Measurements from ENCODE around the gene TMEM151B. TPM values are rescaled to one million over a fixed set of nuclear protein-coding genes. Genes with fewer than 3 reads are reported as not detected.
A peak's percentile ranks its signal among the peaks of the same experiment; 100 is the strongest.

TMEM151B gene
- total and polyA plus RNA-seq, 2 donors (not counting 1 experiment from before 2014, with no cell fraction given) = 0.01 to 0.10 TPM

GRCh38 chr6:44262467-44263353 is 7.5 kb upstream of the TMEM151B start:
- H3K4me1 Mint-ChIP-seq = peaks cover 79% of the 10 kb centered on the region
- H3K27ac Mint-ChIP-seq = peak overlapping the region; percentile 100

More at GRCh38 chr6:44262467-44263353, 7.5 kb upstream of the TMEM151B start:
- peak overlapping the region; percentile 95 for H3K4me2 ChIP-seq (replicated peaks; ENCODE audit: low read depth, low read length, poor library complexity, severe bottlenecking)
- intact Hi-C loops (cut with micrococcal nuclease) = loop anchor here (5.0 kb wide), 2 partner anchors 135 to 1090 kb away; partner anchors contain the start of genes MRPL14, SRF and TMEM63B
- DNase-seq (no peak), ATAC-seq (ENCODE audit: low read depth) (no peak)
- H3K79me2 ChIP-seq (ENCODE audit: control insufficient read depth, insufficient read depth, low read length) = peaks cover 53% of the 10 kb centered on the region
- WGBS (ENCODE audit: insufficient coverage) = 16% methylated on average over 5 of the region's 7 CpGs
- peak overlapping the region; percentile 93 for H3K9ac ChIP-seq (ENCODE audit: low read length)
- peaks cover 27% of the 10 kb centered on the region for H4K20me1 ChIP-seq (ENCODE audit: control insufficient read depth, insufficient read depth, low read length, poor library complexity, severe bottlenecking)
- H3K9me3 Mint-ChIP-seq (ENCODE audit: insufficient read depth) = no peaks in the 10 kb centered on the region
- peaks cover 4 to 49% of the 10 kb centered on the region in 2 experiments for H3K36me3 ChIP-seq (replicated peaks in 1 of 2; ENCODE audit: control extremely low read depth in 1 of 2, control insufficient read depth in 1 of 2, extremely low read depth in 1 of 2, insufficient read depth in 2 of 2, low read length in 1 of 2)
- H3K4me3 ChIP-seq (ENCODE audit: control extremely low read depth in 1 of 5, extremely low read depth in 1 of 5, insufficient read depth in 1 of 5, low read depth in 2 of 5, low read length in 4 of 5) = peak overlapping the region; percentile 94 to 99 (median 98)
- CTCF ChIA-PET = interaction anchor here (0.8 to 2.8 kb wide), 8 partner anchors 9 to 75 kb away, joined by 3 to 11 read pairs (median 4); partner anchors contain the start of genes HSP90AB1 and SLC29A1
- peak overlapping the region; percentile 96 to 98 for H3K27ac ChIP-seq (ENCODE audit: low read length in 2 of 2)
- H3K27me3 ChIP-seq (replicated peaks in 1 of 4; ENCODE audit: control extremely low read depth in 1 of 4, control insufficient read depth in 3 of 4, insufficient read depth in 4 of 4, low read length in 3 of 4) = no peaks in the 10 kb centered on the region
- H3K4me3 Mint-ChIP-seq = peak overlapping the region; percentile 100
- no peaks in the 10 kb centered on the region for H3K27me3 Mint-ChIP-seq
- peaks cover 65 to 80% of the 10 kb centered on the region in 2 donors for H3K4me1 ChIP-seq (ENCODE audit: control insufficient read depth in 2 of 2, insufficient read depth in 2 of 2, low read length in 2 of 2)
- no peak for TF ChIP-seq CTCF (IDR thresholded peaks at IDR 0.05)
- no peak for TF ChIP-seq EZH2 (IDR thresholded peaks at IDR 0.05; ENCODE audit: borderline replicate concordance, insufficient read depth, low read depth, low read length, poor library complexity, severe bottlenecking)
- POLR2A ChIA-PET = interaction anchor here (1.9 to 7.9 kb wide), 3 partner anchors 8 to 15 kb away, joined by 10 to 105 read pairs (median 13); partner anchors contain the start of gene HSP90AB1
- H3K9me3 ChIP-seq (ENCODE audit: control extremely low read depth in 1 of 3, control insufficient read depth in 2 of 3, insufficient read depth in 1 of 3, low read length in 2 of 3) = no peaks in the 10 kb centered on the region
- no peak overlapping the region for H2AFZ ChIP-seq (ENCODE audit: insufficient read depth, low read depth, low read length, poor library complexity, severe bottlenecking)
